GM18873 (cell line): ENCODE measurements around the gene ANGPTL7.
"Not testable (repeated sequence)": the region's sequence is repeated elsewhere in the genome, so short reads cannot be mapped to it uniquely, and the experiment has no call there.

ENCODE experiments used
- ATAC-seq: cut with Tn5 transposase; IDR thresholded peaks from one replicate; pipeline ENCODE4 v1.9.1; 2021; ENCODE audit warnings: mild to moderate bottlenecking, moderate library complexity, moderate number of reproducible peaks; ENCODE audit not compliant: unreplicated experiment, low FRiP score

The ANGPTL7 gene

DNA sequence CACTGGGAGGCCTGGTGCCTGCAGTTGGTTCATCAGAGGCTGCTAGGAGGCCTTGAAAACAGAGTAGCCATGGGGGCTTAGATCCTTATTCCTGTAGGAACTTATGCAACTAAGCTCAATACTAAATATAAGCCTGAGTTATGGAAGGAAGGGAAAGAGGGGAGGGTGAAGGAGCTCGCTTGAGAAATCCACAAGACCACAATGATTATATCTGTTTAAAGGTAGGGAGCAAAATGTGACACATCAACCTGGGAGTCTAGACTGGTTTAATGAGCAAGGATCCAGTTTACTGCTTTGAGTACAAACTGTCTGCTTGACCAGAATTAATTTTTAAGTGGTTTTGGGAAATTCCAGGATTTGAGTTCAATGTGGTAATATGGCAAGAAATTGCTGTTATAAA lies 20.4 kb upstream of the ANGPTL7 start:
- ATAC-seq: no peak

DNA sequence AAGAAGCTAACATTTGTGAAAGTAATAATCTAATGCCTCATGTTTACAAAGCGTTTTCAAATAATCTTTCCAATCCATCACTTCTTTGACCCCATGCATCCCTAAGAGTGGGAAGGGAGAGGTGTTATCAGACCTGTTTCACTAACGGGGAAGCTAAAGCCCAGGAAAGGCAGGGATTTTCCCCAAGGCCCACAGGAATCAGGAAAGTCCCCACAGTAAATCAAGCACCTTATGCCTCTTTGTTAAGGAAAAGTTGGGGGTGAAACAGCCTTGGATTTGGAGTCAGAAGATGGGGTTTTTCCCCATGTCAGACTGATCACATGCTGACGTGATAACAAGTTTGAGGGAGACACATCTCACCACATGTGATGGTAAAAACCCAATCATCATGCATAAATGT lies 20.0 kb upstream of the ANGPTL7 start:
- ATAC-seq: no peak

DNA sequence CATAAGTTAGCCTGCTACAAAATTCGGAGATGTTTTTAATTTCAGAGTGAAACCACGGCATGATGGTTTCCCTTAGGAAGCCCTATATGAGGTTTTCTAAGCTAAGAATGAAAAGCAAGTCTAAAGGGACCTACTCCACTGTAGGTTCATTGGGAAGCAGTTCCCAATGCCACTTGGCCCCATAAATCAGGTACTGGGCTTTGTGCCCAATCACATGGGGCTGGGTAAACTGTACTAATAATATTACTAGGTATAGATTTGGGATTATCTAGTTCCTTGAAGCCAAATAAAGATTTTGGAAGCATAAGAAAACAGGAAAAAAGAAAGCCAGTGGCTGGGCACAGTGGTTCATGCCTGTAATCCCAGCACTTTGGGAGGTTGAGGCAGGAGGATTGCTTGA lies 19.1 kb upstream of the ANGPTL7 start:
- no peak for ATAC-seq

DNA sequence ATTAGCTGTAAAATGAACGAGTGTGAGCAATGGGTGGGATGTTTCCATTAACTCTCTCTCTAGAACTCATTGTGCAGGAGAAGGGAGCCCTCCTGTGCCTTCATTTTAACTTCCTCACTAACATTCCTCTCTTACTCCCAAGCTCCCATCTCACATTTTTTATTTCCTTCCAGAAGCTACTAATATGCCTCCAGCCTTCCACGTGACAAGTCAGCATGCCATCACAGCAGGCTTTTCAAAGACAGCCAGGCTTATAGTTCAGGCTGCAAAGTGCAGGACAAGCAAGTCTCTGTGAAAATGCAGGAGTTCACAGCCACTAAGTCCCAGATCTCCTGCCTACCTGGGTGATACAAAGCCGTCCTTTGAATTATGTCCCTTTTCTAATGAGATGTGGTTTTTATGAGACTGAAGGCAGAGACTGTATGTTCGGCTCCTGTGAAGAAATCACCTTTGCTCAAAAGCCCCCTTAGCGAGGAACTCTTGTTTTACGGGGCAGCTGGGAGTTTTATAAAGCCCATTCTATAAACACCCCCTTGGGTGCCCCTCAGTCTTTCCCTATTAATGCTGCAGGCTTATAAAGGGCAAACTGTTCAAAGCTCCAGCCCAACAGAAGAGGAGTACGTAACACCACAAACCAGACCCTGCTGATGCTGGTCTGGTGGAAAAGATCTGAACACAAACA lies 14.8 kb upstream of the ANGPTL7 start:
- no peak for ATAC-seq

DNA sequence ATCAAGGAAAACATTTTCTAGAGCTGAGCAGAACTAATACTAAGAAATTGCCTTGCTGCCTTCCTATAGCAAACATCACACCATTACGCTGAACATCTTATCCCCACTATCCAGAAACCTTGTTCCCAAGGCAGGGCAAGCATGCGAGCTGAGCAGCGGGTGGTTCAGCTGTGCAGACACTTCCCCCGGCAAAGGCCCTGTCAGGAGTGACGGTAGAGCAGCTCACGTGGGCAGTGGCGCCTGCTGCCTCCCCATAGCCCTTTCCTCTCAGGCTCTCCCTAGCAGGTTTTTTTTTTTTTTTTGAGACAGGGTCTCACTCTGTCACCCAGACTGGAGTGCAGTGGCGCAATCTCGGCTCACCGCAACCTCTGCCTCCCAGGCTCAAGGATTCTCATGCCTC lies 13.7 kb upstream of the ANGPTL7 start:
- ATAC-seq: no peak

DNA sequence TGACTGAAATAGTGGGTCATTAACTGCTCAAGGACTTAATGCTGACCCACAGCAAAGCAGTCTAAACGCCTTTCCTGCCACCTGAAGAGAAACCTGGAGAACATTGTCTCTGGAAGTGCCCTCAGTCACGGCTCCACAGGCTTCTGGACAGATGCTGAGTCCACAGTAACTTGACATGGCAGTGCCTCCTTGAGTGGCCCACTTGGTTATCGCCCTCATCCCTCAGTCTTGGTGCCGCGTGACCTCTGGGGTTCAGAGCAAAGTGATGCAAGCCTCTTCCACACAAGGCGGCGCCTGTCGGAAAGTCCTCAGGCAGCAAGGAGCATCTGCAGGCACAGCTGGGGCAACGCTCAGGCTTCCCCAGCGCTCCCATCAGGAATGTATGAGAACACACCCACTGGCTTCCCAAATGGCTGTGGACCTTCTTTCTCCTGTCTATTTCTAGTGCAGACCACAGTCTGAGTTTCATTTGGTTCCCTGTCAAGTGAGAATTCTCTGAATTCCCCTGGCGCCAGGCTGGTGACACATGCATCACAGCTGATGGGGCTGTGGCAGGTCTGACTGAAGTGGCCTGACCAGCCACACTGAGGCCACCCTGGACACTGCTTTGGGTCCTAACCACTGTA lies 13.0 kb upstream of the ANGPTL7 start:
- no peak for ATAC-seq

DNA sequence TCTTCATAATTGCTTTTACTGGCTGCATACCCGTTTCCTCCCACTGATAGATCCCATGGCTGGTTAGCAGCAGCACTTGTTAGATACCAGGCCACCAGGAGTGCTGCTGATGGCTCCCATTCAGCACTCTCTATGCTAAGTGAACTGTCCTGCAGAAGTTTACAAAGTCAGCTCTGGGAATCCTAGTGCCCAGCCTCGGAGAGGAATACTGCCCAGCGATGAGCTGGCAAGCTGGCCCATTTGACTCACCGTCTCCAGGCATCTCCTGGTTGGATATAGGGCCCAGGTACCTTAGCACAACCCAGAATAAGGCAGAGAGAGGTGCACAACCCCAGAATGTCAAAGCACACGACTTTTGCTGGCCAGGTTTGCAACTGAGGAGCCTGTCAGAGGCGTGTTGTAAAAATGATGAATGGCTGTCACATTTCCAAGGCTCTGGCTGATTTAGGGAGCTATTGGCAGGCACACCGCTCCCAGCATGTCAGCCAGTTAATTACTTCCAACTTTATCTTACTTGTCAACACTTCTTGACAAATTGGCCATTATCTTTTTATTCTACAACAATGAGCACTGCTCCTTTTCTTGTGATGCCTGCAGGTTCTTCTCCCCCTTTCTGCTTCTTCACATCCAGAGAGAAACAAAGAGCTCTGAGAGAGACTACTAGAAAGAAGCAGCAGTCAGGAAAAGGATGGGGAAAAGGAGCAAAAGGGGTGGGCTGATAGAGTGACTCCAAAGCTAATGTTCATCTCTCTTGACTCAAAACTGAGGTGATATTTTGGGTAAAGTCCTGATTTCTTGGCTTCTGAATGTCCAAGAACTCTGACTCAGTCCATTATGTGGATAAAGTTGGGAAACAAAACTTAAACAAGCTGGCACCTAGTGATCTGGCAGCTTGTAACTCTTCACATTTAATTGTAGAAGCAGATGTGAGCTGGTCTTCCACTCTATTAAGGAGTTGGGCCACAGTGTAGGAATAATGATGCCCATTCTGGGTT lies 10.8 kb upstream of the ANGPTL7 start:
- ATAC-seq: no peak

DNA sequence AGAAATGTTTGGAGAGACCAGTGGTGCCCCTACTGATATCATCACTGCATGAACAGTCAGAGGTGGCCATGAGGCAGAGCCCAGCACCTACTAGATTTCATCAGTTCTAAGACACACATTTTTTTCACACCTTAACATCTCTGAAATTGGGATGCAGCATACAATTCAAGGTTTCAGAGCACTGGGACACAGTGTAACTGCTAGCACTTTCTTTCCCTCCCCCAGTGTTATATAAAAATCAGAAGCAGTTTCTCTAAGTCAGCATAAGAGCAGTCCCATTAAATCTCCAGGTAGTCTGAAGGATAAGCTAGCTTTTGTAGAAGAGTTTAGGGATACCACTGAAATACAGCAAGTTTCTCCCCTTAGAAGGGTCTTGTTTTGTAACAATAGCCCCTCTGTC lies 10.0 kb upstream of the ANGPTL7 start:
- ATAC-seq: no peak

DNA sequence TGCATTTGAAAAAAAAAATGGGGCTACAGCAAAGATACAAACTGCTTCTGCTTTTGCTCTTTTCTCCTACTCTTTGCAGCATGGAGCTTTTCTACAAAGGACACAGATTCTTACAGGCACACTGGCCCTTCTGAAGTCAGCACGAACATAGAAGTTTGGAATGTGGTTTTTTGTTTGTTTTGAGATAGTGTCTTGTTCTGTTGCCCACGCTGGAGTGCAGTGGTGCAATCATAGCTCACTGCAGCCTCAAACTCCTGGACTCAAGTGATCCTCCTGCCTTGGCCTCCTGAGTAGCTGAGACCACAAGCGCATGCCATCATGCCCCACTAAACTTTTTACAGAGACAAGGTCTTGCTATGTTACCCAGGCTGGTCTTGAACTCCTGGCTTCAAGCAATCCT lies 9.4 kb upstream of the ANGPTL7 start:
- not testable (repeated sequence) for ATAC-seq

DNA sequence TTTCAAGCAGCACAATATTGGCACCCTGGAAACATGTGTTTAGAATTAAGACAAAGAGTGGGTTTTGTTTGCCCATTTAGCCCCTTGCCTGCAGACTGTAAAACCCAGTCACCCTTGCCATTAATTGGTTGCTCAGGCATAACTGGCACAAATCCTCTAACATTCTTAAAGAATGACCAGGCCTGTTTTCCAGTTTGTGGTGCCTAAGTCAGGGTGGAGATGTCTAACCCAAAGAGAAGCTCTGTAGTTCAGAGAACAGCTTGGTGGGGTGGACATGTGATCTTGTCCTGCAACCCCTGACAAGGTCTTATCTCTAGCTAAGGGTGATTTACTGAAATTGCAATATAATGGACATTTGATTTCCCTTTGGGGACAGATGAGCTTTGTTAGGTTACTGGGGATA lies 8.8 kb upstream of the ANGPTL7 start:
- ATAC-seq: no peak

DNA sequence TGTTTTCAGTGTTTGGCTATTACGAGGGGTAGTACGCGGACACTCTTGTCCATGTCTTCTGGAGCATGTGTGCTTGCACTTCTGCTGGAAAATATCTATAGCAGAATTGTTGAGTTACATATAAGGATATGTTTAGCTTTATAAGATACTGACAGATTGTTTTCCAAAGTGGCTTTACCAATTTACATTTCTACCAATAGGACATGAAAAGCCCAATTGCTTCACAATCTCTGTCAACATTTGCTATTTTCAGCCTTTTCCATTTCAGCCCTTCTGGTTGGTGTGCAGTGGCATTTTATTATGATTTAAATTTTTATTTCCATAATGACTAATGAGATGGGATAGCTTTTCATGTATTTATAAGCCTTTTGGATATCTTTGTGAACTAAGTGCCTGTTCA lies 6.3 kb upstream of the ANGPTL7 start:
- no peak for ATAC-seq

DNA sequence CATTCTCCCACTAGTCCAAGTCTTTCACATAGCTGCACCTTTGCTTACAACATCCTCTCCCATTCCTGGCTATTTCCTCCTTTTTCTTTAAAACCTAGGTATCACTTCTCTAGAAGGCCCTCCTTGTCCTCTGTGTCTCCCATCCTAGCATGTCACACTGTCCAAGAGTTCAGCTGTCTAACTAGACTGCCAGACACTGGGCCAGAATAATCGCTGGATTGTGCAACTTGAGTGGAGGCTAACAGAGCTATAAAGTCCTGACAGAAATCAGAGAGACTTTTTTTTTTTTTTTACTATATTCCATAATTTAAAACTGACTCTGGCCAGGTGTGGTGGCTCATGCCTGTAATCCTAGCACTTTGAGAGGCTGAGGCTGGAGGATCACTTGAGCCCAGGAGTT lies 4.2 kb upstream of the ANGPTL7 start:
- ATAC-seq: no peak

DNA sequence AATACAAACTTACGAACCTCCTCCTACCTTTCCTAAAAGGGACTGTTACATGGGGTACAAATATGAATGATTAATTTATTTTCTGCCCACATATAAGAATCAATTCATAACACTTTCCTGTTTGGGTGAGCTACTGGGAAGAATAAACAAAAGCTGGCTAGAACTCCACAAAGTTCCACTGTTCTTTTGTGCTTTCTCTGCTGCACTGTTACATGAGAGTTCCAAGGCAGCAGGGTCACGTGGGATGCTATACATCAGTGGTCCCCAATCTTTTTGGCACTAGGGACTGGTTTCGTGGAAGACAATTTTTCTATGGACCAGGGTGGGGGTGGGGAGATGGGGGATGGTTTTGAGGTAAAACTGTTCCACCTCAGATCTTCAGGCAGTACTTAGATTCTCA lies 2.2 kb upstream of the ANGPTL7 start:
- no peak for ATAC-seq

DNA sequence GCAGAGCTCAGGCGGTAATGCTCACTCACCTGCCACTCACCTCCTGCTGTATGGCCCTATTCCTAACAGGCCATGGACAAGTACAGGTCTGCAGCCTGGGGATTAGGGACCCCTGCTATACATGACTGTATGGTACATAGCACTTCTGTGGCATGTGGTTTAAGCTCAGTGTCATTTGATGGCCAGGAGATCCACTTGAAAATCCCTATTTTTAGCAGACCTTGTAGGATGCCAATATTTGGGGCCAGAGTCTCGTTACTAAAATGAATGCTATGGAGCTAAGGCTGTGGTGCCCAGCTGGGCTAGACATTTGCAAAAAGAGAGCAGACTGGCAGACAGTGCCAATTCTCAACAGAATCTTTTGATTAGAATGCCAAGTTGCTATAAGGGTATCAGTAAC lies 1.7 kb upstream of the ANGPTL7 start:
- ATAC-seq: no peak

DNA sequence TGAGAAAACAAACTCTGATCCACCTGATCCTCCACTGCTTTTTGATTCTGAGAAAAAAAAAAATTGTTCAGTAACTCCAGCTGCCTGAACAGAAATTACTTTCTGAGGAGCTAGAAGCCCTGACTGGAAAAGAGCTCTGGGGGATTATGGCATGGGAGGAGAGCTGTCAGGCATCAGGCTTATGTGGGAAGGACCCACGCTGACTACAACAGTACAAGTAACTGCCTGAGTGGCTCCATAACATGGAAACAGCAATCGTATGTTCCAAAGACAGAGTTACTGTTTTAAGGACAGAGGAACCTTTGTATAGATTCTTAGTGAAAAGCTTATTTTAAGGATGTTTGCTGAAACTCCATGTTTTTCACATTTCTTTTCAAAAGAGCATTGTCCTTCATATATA lies 1.2 kb upstream of the ANGPTL7 start:
- ATAC-seq: no peak

DNA sequence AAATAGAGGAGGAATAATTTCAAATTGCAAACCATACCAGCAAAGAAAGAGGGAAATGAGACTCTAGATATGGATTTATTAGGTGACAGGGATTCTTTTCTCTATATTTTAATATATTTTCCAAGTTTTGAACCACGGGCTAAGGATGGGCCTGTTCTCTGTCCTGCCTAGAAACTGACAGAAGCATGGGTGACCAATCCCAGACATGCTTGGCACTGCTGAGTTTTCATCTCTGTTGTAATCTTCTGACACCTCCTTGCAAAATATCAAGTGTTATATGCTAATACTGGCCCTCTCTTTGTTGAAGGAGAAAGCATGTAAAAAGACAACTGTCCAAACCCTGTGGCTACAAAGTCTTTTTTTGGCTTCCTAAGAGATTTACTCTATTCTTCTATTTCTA lies 774 bp upstream of the ANGPTL7 start:
- ATAC-seq: no peak

DNA sequence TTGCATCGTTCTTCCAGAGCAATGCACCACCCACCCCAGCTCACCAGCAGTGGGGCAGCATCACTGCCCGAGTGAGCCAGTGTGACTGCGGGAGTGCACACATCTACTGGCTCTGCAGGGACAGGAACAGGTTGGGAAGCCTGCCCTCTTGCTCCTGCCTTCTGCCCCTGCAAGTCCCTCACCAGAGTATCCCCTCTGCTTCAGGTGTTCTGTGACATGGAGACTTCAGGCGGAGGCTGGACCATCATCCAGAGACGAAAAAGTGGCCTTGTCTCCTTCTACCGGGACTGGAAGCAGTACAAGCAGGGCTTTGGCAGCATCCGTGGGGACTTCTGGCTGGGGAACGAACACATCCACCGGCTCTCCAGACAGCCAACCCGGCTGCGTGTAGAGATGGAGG lies 4.2 kb downstream of the ANGPTL7 start:
- no peak for ATAC-seq

DNA sequence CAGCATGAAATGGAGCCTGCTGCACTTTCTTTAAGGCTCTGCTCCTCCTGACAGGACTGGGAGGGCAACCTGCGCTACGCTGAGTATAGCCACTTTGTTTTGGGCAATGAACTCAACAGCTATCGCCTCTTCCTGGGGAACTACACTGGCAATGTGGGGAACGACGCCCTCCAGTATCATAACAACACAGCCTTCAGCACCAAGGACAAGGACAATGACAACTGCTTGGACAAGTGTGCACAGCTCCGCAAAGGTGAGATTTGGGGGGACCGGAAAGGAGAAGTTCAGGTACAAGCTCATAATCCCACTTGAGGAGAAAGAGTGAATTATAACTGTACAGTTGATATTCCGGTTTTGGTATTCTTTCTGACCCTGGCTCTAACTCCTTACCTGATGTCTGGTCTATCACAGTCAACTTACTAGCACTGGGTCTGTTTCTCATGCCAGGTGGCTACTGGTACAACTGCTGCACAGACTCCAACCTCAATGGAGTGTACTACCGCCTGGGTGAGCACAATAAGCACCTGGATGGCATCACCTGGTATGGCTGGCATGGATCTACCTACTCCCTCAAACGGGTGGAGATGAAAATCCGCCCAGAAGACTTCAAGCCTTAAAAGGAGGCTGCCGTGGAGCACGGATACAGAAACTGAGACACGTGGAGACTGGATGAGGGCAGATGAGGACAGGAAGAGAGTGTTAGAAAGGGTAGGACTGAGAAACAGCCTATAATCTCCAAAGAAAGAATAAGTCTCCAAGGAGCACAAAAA lies 5.4 kb downstream of the ANGPTL7 start:
- ATAC-seq: no peak

DNA sequence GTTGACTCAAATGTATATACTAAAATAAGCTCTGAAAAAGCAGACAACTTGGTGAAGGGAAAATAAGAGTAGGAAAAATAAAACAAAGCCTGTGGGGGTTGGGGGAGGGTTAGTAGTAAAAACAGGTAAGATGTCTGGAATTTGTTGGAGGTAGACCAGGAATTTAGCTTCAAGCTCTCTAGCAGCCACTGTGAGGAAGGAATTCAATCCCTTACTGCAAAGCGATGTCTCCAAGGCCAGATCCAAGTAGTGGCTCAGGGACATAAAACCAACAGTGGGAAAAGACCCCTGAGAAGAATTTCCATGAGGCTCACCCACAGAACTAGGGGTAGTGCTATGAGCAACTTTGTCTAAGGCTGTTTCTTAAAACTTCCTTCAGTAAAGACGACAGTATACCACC lies 7.8 kb downstream of the ANGPTL7 start:
- no peak for ATAC-seq

DNA sequence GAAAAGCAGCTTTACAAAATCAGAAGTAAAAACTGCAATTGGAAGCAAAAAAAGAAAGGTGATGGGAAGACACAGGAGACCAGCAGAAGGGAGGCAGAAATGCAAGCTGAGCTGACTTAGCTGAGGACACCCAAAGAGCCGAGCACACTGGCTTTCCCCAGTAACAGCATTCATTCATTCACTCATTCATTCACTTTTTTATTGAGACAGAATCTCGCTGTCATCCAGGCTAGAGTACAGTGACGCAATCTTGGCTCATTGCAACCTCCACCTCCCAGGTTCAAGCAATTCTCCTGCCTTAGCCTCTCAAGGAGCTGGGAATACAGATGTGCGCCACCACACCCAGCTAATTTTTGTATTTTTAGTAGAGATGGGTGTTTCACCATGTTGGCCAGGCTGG lies 8.2 kb downstream of the ANGPTL7 start:
- no peak for ATAC-seq

DNA sequence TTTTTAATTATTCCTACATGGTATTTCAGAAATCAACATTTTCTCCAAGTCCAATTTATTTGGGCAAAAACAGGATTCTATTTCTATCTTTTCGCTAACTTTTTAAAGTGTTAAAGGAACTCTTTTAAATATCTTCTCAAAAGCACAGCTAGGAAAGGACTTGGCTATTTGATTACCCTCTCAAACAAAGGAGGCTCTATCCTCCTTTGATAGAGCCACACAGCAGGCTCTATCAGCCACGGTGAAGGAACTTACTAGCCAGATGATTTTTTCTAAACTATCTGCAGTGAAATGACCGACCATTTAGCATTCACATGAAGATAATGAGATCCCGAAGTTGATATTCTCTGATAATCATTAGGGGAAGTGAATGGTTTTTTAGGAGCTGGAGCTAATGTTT lies 9.1 kb downstream of the ANGPTL7 start:
- ATAC-seq: no peak
